ENCODE data around the gene EPHA2.
"Not testable (repeated sequence)": the region's sequence is repeated elsewhere in the genome, so short reads cannot be mapped to it uniquely, and the experiment has no call there.

The EPHA2 gene

DNA sequence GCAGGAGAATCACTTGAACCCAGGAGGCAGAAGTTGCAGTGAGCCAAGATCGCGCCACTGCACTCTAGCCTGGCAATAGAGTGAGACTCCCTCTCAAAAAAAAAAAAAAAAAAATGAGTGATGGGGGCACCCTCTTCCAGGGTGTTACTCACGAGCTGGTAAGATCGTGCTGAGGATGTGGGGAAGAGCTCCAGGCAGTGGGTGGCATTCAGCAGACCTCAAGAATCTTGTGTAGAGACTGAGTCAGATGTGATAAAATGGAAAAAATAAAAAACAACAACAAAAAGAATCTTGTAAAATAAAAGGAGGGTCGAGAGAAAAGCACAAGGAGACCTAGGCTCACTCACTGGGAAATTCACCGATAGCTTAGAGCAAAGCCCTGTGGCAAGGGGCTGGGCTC is 38.5 kb downstream of the EPHA2 start:
- no peak for DNase-seq

DNA sequence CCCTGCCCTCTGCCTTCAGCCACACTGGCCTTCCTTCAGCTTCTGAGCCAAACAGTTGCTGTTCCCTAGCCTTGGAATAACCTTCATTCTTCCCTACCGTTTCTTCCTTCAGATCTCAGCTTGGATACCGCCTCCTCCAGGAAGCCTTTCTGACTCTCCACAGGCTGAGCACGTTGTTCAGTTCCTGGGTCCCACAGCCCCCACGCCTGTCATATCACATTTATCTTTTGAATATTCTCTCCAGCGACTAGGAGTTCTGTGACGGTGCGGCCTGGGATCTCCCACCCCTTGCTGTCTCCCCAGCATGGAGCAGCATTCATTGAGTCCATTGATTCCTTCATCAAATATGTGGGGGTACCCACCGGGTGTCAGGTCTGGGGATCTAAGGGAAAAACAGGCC is 39.2 kb downstream of the EPHA2 start:
- no peak for DNase-seq

DNA sequence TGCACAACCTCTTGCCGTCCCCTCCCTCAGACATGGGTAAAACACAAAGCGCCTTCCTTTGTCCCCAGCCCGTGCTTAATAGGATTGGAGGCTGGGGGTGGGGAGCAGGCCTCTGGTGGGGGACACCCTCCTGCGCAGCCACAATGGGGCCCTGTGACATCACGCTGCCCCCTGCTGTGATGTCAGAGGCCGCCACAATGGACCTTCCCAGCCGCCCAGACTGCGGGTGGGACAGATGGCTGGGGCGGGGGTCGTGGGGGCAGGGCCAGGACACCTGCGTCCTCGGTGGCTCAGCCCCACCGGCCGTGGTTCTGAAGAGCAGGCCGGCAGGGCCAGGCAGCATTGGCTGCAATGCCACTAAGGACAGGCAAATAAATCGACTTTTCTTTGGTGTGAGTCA is 39.9 kb downstream of the EPHA2 start:
- DNase-seq, result no peak

DNA sequence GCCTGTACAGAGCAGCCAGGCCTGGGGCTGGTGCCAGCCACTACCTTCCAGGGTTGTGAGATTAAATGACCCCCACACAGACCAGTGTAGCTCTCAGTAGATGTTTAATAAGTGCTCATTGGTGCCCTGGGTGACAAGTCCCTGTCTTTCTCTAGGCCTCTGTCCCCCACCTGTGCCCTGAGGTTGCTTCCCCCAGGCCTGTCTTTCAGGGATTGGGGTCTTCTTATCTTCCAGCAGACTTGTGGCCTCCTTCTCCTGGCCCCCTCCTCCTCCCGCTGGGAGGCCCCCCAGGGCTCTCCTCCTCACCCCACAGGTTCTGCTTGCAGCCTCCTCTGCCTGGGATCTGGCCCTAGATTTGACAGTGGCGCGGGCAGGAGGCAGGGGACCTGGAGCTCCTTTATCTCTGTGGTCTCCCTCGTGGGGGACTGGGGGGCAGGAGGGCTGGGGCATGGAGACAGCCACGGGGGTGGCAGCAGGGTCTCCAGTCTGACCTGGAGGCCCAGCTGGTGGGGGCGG is 40.3 kb downstream of the EPHA2 start:
- DNase-seq, result no peak

DNA sequence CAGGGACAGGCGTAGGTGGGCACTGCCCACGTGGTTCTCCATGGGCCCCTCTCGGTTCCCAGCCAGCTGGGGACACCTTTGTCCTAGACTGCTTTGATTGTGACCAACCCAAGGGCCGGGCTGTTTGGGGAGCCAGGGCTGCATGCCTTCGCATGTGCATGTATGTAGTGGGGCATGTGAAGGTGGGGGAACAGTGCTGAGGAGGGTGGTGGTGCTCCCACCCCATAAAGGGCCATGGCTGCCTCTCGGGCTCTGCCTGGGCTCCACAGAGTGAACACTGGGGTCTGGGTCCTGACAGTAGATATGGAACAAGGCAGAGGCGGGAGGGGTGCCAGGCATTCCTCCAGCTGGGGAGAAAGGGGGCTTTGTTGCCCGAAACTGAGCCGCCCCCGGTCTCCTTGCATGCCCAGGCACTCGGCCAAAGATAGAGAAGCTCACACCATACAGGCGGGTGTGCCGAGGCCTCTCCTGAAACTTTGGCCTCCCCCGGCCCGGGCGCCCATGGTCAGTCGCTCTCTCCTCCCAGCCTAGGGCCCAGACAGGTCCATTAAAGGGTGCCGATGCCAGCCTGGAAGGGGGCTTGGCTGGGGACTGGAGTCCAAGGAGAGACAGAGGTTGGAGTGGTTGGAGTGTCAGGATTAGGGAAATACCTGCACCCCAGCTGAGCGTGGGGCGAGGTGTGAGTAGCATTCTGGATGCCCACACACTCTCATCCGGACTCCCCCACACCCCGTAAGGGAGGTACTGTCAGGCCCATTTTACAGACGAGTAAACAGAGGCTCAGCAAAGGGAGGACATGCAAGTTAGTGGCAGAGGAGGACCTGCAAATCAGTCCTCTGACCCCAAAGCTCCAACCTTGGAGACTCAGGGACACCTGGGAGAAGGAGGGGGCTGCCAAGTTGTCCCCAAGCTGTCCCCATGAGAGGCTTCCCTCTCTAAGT is 41.1 kb downstream of the EPHA2 start:
- DNase-seq, result no peak

DNA sequence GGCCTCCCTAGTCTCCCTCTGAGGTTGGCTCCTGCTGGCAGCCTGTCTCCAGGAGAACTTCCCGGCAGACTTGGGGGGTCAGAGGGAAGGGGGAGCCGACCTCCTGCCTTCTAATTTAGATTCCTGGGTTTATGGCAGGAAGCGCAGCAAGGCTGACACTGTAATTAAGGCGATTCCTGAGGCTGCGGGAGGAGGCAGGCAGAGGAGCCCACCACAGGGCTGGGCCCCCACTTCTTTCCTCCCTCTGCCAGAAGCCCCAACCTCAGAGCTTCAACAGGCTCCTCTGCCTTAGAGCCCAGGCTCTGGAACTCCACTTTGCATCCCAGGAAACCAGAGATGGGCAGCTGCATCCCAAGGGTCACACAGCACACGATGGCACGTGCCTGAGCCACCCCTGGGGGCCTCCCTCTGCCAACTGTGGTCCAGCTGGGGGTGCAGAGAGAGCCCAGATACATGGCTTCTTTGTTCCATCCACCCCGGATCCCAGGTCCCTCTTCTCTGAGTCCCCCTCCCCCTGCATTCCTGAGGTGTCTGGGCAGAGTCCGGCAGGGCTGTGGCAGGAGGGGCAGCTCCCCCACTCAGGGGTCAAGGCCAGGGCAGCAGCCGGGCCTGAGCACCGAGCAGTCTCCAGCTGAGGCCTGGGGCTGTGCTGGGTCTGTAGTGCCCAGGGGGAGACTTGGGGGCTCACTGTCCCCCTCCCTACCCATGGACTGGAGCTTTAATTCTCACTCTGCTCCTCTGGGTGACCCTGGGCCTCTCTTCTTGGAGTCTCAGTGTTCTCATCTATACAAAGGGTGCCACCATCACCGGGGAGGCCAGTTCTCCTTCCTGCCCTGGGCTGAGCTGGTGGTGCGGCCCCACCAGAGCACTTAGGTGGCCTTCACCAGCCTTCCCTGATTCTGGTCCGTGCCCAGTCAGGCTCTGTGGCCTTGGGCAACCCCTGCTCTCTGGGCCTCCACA is 43.0 kb downstream of the EPHA2 start:
- DNase-seq, result no peak

DNA sequence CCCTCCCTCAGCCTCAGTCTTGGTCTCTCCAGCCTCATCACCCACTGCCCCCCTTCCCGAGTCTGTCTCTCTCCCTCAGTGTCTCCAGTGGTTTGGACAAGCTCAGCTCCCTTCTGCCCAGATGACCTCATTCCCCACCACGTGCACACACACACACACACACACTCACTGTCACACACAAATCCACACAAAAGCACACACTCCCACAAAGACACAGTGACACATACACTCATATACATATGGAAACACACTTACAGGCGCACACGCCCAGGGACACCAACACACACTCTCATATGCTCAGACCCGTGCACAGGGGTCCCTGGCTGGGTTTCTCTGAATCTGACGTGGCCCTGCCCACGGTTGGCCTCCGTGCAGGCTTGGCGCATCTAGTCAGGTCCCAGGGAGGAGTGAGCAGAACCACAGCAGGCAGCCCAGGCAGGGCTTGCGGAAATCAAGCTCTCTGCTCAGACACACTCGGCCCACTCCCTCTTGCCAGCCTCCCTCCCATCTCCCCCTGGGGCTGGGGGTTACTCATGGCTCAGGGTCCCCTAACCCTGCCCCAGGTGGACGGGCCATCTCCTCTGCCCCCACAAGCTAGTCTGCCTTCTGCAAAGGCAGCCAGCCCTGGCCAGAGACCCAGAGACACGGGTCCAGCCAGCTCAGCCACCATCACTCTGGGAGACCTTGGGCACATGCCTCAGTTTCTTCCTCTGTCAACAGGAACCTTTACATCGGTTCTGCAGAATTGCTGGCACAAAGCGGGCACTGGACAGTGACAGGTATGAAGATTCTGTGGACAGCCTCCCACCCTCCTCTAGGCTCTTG is 43.9 kb downstream of the EPHA2 start:
- DNase-seq, result no peak

DNA sequence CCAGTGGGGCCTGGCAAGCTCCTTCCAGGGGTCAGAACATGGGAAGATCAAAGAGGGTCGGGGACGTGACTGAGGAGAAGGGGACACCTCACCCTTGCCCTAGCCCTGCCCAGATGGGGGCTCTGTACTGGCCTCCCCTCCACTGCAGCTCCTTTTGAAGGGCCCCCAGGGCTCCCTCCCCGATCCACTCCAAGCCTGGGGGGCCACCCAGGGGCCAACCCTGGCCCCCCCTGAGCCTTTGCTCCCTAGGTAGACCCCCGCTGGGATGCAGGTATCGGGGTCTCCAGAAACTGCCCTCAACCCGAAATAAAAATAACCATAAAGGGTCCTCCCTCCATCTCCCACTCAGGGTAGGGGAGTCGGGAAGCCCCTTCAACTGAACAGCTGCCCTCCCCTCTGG is 45.0 kb downstream of the EPHA2 start:
- DNase-seq, result no peak

DNA sequence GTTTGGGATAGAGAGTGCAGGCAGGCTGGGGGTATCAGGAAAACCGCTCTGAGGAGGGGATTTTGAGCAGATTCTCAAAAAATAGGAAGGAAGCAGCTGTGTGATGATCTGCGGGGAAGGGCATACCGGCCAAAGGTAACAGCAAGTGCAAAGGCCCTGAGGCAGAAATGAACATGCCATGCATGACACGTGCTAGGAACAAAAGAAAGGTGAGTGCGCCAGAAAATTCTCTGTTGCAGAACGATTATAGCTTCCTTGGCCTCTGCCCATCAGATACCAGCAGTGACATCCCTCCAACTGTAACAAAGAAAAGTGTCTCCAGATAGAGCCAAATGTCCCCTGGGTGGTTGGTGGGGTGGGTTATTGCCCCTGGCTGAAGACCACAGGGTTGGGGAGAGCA is 45.4 kb downstream of the EPHA2 start:
- DNase-seq, result no peak

DNA sequence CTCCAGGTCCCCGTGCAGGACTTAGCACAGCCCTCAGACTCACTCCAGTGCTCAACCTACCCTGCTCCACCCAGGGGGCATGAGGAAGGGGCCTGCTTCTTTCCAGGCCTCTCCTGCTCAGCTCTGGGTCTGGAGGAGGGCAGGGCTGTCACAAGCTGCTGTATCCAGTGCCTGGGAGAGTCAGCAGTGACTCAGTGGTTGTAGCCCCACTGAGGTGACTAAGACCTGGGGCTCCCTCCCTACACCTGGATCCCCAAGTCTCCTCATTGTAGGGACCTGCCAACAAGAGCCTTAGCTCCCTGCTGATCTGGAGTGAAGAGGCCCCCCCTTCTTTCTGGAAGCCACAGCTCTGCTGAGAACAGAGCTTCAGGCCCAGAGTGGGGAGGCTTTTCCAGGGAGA is 46.3 kb downstream of the EPHA2 start:
- DNase-seq, result no peak

DNA sequence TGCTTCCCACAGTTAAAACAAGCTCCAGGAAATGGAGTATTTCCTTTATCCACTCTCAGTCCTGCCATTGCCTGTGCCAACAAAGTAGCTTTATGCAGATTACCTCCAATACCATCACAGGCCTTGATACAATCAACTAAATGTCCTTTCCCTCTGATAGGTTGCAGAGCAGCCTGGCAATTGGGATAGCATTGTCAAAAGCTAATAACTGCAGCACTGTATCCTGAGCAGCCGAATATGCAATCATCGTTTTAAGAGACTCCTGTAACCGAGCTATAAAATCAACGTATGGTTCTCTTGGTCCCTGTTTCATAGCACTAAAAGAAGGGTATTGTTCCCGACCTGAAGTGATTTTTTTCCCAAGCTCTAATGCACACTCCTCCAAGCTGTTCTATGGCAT is 48.8 kb downstream of the EPHA2 start:
- DNase-seq, result not testable (repeated sequence)

DNA sequence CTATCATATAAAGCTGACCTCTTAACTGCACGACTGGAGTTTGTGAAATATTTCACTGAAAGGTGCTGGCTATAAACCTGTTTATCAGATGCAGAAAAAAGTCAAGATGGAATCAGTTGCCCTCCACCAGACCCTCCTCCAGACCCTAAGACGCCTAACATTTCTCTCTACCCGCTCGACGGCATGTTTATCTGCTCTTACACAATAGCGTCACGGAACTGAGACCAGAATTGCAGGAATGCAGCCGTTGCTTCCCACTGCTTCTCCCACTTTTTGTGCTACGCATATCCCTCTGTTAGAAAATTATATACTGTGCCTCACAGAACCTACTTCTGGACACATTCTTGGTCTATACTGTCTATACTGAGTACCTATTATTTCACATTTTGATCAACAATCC is 54.2 kb downstream of the EPHA2 start:
- no peak for DNase-seq

DNA sequence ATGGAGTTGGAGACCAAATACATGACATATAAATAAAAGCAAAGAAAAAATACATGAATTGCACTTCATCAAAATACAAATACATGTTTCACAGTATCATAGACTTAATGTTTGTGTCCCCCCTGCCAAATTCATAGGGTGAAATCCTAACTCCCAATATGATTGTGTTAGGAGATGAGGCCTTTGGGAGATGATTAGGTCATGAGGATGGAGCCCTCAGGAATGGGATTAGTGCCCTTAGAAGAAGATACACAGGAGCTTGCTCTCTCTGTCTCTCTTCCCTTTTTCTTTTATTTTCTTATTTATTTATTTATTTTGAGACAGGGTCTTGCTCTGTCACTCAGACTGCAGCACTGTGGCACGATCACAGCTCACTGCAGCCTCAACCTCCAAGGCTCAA is 56.5 kb downstream of the EPHA2 start:
- DNase-seq, result no peak

DNA sequence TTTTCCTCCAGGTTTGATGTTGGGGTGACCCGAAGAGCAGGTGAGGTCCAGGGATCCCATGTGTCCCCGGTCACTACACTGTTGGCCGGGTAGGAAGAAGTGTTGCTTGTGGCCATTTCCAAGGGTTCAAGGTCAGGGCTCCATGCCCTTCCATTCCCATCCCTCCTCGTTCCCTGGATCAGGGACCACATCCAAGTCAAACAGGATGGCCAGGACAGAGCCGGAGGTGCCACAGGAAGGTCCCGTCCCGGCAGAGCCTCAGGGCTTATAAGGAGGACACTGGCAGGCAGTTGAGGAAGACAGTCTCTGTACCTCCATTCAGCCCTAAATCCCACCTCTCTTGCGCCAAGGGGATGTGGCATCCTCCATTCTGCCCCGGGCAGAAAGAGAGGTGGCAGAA is 60.4 kb downstream of the EPHA2 start:
- DNase-seq, result no peak

DNA sequence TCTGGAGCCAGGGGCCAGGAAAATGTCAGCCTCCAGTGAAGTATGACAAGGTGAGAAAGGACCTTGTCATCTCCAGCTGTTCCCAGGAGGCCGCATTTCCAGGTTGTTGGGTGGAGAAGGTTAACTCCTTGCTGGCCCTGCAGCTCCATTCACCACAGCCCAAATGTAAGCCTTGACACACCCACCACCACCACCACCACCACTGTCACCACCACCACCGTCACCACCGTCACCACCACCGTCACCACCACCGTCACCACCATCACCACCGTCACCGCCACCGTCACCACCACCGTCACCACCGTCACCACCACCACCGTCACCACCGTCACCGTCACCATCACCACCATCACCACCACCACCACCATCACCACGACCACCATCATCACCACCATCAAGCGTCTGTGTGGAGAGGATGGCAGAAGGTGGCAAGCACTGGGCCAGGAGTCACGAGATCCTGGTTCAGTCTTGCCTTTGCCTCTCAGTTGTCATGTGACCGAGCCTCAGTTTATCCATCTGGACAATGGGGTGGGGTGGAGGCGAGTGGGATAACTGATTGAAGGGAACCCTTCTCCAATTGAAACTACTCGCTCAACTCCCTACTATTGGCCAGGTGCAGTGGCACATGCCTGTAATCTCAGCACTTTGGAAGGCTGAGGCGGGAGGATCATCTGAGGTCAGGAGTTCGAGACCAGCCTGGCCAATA is 61.3 kb downstream of the EPHA2 start:
- DNase-seq, result no peak

DNA sequence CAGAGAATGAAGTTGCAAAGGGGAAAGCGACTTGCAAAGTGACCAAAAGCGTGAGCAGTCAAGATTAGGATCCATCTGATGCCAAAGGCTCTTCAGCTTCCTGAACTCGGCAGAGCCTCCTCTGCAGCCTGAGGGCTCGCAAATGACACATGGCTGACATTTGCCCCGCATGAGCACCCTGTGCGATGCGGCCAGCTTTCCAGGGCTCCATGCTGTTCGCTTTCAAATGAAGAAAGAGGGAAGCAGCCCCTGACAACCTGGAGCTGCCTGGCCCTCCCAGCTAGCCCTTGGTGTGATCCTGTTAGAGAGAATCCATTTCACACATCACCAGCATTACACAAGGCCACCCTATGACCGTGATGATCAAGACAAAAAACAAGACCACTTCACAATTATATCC is 62.3 kb downstream of the EPHA2 start:
- no peak for DNase-seq

DNA sequence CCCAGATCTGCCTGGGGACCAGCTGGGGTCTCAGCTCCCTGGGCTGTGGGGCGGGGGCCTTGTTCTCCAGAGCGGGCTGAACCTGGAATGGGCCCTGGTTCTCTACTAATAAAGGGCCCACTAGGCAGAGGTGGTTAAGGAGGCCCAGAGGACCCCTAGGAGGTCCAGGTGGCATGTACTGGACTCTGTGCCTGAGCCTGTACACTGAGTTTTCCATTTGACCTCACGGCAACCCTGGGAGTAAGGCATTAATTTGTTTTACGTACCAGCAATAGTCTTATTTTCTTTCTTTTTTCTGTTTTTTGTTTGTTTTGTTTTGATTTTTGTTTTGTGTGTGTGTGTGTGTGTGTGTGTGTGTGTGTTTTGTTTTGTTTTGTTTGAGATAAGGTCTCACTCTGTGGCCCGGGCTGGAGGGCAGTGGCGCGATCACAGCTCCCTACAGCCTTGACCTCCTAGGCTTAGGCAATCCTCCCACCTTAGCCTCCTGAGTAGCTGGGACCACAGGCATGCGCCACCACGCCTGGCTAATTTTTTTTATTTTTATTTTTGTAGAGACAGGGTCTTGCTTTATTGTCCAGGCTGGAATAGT is 62.9 kb downstream of the EPHA2 start:
- DNase-seq, result no peak

DNA sequence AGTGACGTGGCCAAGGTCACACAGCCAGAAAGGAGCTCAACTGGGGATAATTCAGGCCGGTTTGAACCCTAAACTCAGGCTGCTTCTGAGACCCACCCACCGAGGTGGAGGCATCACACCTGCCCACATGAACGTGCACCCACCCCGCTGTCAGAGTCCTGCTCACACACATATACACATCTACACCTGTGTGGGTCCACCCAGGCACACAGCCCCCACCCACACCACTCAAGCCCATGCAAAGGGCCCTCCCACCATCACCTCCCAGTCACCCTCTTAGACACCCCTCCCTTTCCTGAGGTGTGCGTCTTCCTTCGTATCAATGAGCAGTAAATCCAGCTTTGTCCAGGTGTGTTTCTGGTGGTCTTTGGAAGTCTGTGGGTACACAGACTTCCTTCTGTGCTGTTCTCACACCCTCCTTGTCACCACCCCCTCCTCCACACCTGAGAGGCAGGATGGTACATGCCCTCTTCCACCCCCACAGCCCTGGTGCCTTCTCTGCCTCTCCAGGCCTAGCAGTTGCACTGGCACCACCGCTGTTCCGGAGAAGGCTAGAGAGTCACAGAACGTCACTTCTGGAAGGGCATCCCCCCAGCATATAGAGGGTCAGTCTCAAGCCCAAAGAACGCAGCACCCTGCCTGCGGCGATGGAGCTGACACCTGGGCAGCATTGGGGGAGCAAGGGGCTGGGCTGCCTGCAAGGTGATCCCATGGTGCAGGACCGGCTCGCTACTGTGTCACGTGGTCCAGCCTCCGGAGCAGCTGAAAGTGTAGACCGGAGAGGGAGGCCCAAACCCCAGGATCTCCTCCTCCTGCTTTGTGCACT is 63.6 kb downstream of the EPHA2 start:
- no peak for DNase-seq

DNA sequence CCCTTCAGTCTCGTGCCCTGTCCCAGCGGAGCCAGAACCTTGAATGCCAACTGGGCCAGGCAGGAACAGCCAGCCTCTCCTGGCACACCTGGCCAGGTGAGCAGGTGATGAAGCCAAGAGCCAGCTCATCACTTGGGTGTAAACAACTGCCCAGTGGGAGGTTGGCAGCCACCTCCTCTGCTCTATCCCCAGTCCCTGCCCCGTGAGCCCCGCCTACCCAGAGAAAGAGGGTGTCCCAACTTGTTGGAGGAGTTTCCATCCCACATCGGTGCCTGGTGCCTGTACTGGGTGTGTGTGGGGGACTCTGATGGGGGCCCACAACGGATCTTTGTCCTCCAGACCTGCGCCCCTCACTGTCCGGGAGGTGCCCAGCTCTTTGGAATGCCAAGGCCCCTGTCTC is 64.6 kb downstream of the EPHA2 start:
- DNase-seq, result no peak

DNA sequence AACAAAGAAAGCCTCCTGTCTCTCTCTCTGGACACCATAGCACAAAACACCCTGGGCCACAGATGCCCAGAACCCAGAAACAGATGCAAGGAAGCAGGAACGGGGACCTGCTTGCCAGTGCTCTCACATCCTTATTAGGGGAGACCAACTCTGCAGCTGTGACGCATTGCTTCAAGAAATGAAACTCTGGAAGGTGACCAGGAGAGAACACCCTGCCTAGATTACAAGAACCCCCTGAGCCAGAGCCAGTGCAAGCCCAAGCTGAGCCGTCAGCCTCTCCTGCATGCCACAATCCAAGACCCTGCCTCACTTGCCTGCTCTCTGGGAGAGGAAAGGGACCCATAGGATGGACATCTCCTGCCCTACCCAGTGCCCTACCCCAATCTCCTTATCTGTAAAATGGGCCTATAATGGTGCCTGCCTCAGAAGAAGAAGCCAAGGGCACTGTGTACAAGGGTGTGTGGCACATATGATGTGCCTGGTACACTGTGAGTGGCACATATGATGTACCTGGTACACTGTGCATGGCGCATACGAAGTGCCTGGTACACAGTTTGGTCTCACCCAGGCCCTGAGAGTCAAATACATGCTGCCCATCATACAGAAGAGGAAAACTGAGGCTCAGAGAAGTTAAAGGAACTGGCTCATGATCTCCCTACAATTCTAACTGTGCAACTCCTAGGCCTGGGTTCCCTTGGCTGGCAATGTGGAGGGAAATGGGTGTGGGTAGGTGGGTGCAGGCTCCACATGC is 65.6 kb downstream of the EPHA2 start:
- no peak for DNase-seq

Data from suppressor macrophage treated with lipopolysaccharide for 1 hour (primary cell).